IPS-18c (cell line): ENCODE measurements around the gene SLC25A46.
"Not testable (repeated sequence)": the region's sequence is repeated elsewhere in the genome, so short reads cannot be mapped to it uniquely, and the experiment has no call there.

Experiments
- H3K4me3 ChIP-seq: 2 replicates; pipeline ENCODE4 v1.7.0; 2013; ENCODE audit warnings: low read depth, mild to moderate bottlenecking, low read length, moderate library complexity; ENCODE audit not compliant: insufficient read depth
- H3K9me3 ChIP-seq: one replicate; pipeline ENCODE4 v1.6.1; 2013; ENCODE audit warnings: mild to moderate bottlenecking, low read length, moderate library complexity; ENCODE audit not compliant: control insufficient read depth, insufficient read depth

The SLC25A46 gene

GRCh38 chr5:110738812-110739651 is at the start of gene SLC25A46:
TSS of gene SLC25A46 (plus strand) at chr5:110739007. CDS start at chr5:110739120, 113 bp downstream.
- Histone ChIP-seq H3K9me3 (no peaks in the 10 kb centered on the region), H3K4me3 (peak within 1 kb of the TSS; percentile 93)

GRCh38 chr5:110690587-110690986 is 48.2 kb upstream of the SLC25A46 start:
- H3K9me3 ChIP-seq, H3K4me3 ChIP-seq: not testable (repeated sequence)

- not testable (repeated sequence) for H3K4me3 ChIP-seq, H3K9me3 ChIP-seq
Measured at GRCh38 chr5:110692669-110693068, 46.1 kb upstream of the SLC25A46 start.

GRCh38 chr5:110702300-110702699 is 36.5 kb upstream of the SLC25A46 start:
- no peaks in the 10 kb centered on the region for H3K9me3 ChIP-seq
- no peak overlapping the region for H3K4me3 ChIP-seq

- no peaks in the 10 kb centered on the region for H3K9me3 ChIP-seq
Measured at GRCh38 chr5:110702704-110703103, 36.1 kb upstream of the SLC25A46 start.

GRCh38 chr5:110703481-110703880 is 35.3 kb upstream of the SLC25A46 start:
- Histone ChIP-seq H3K4me3 (no peak overlapping the region), H3K9me3 (no peaks in the 10 kb centered on the region)

More at GRCh38 chr5:110702704-110703103, 36.1 kb upstream of the SLC25A46 start:
- no peak overlapping the region for H3K4me3 ChIP-seq

- H3K9me3 ChIP-seq = no peaks in the 10 kb centered on the region
- no peak overlapping the region for H3K4me3 ChIP-seq
Measured at GRCh38 chr5:110705349-110705748, 33.5 kb upstream of the SLC25A46 start.

GRCh38 chr5:110707260-110707844 is 31.5 kb upstream of the SLC25A46 start:
- Histone ChIP-seq H3K4me3 (no peak overlapping the region), H3K9me3 (no peaks in the 10 kb centered on the region)

- no peaks in the 10 kb centered on the region for H3K9me3 ChIP-seq
Measured at GRCh38 chr5:110716247-110717245, 22.3 kb upstream of the SLC25A46 start.

GRCh38 chr5:110718311-110718710 is 20.5 kb upstream of the SLC25A46 start:
- H3K9me3 ChIP-seq = no peaks in the 10 kb centered on the region
- no peak overlapping the region for H3K4me3 ChIP-seq

More at GRCh38 chr5:110716247-110717245, 22.3 kb upstream of the SLC25A46 start:
- H3K4me3 ChIP-seq = no peak overlapping the region

GRCh38 chr5:110726249-110727024 is 12.4 kb upstream of the SLC25A46 start, which contains the start of gene TMEM232:
TSS of gene TMEM232 (minus strand) at chr5:110726671. CDS start at chr5:110667352, 59,319 bp downstream.
- Histone ChIP-seq H3K4me3 (peak within 1 kb of the TSS; percentile 56), H3K9me3 (no peaks in the 10 kb centered on the region)

GRCh38 chr5:110727025-110727314 is 11.8 kb upstream of the SLC25A46 start:
- H3K9me3 ChIP-seq = no peaks in the 10 kb centered on the region
- H3K4me3 ChIP-seq = peak overlapping the region; percentile 56

- not testable (repeated sequence) for H3K9me3 ChIP-seq, H3K4me3 ChIP-seq
Measured at GRCh38 chr5:110731499-110731898, 7.3 kb upstream of the SLC25A46 start.

GRCh38 chr5:110734101-110734500 is 4.7 kb upstream of the SLC25A46 start:
- no peaks in the 10 kb centered on the region for H3K9me3 ChIP-seq
- H3K4me3 ChIP-seq = no peak overlapping the region

GRCh38 chr5:110735556-110735955 is 3.3 kb upstream of the SLC25A46 start:
- Histone ChIP-seq H3K4me3 (no peak overlapping the region), H3K9me3 (no peaks in the 10 kb centered on the region)

GRCh38 chr5:110736753-110737152 is 2.1 kb upstream of the SLC25A46 start:
- no peak overlapping the region for H3K4me3 ChIP-seq
- no peaks in the 10 kb centered on the region for H3K9me3 ChIP-seq

- Histone ChIP-seq H3K4me3 (peak overlapping the region; percentile 93), H3K9me3 (no peaks in the 10 kb centered on the region)
Measured at GRCh38 chr5:110738503-110738811, 350 bp upstream of the SLC25A46 start.
